ENCODE measurements around the gene TMEM37. TPM values are rescaled to one million over a fixed set of nuclear protein-coding genes. Genes with fewer than 3 reads are reported as not detected.

Gene TMEM37
- total RNA-seq, 1 experiment from 2014 or later: 2.3 TPM

DNA sequence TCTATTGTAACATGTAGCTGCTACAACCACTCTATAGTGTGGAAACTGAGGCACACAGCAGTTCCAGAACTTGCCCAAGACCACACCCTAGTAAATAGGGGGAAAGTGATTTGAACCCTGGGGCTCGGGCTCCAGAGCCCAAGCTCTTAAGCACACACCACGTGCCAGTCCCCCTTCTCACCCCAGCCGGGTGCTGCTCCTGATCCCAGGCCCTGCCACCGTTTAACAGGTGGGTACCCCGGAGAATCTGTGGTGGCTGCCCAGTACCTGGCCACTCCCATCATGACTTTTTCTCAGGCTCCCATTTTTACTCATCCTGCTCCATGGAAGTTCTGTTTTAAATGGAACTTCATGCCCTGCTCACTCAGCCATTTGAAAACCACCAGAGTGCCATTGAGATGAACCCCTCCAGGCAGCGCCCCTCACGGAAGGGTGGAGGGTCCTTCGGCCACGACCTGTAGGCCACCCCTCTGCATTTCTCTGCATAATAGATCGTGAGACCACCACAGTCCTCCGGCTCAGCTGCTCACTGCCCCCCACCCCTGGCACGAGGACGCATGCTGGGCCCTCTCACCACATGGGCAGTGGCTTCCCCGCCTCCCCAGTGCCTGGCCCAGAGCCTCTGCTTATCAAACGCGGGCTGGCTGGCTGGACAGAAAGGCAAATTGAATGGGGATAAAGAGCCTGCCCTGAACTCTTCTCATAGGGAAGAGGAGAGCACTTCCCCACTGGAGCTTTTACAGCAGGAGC, 42.1 kb downstream of the TMEM37 start:
- ATAC-seq (no peak), DNase-seq (ENCODE audit: low read depth, low spot score) (no peak)
- no peak overlapping the region for H3K27ac ChIP-seq (ENCODE audit: low read depth, low read length)
- H3K4me2 ChIP-seq (ENCODE audit: low read length): no peak overlapping the region
- BruUV-seq (replicated peaks): no TSS peak
- peaks cover 0 to 7% of the 10 kb centered on the region in 2 experiments; a peak in 2 of 4 replicates for H3K4me1 ChIP-seq (ENCODE audit: control insufficient read depth in 1 of 2, insufficient read depth in 2 of 2, low read length in 2 of 2)
- no peaks in the 10 kb centered on the region for H3K27me3 ChIP-seq (ENCODE audit: insufficient read depth, low read length)
- H3K9me2 ChIP-seq (ENCODE audit: insufficient read depth): no peaks in the 10 kb centered on the region
- no peaks in the 10 kb centered on the region for H3K36me3 ChIP-seq (ENCODE audit: control insufficient read depth in 1 of 2, insufficient read depth in 2 of 2, low read length in 2 of 2)
- ChIA-PET CTCF (no interaction called here), POLR2A (no interaction called here), RAD21 (ENCODE audit: low non-redundant PET in 1 of 2, low total read pairs in 2 of 2, uncharacterized antibody in 2 of 2, unreplicated experiment in 2 of 2) (no interaction called here)
- H2AFZ ChIP-seq (ENCODE audit: low read depth, low read length, poor library complexity, severe bottlenecking): no peak overlapping the region
- no peak overlapping the region for H3K9ac ChIP-seq (ENCODE audit: low read length)
- H3K4me3 ChIP-seq (replicated peaks in 1 of 2; ENCODE audit: low read depth in 1 of 2, low read length in 2 of 2): no peak overlapping the region
- no peaks in the 10 kb centered on the region for H4K20me1 ChIP-seq (ENCODE audit: insufficient read depth)
- TF ChIP-seq, protein P1, sequence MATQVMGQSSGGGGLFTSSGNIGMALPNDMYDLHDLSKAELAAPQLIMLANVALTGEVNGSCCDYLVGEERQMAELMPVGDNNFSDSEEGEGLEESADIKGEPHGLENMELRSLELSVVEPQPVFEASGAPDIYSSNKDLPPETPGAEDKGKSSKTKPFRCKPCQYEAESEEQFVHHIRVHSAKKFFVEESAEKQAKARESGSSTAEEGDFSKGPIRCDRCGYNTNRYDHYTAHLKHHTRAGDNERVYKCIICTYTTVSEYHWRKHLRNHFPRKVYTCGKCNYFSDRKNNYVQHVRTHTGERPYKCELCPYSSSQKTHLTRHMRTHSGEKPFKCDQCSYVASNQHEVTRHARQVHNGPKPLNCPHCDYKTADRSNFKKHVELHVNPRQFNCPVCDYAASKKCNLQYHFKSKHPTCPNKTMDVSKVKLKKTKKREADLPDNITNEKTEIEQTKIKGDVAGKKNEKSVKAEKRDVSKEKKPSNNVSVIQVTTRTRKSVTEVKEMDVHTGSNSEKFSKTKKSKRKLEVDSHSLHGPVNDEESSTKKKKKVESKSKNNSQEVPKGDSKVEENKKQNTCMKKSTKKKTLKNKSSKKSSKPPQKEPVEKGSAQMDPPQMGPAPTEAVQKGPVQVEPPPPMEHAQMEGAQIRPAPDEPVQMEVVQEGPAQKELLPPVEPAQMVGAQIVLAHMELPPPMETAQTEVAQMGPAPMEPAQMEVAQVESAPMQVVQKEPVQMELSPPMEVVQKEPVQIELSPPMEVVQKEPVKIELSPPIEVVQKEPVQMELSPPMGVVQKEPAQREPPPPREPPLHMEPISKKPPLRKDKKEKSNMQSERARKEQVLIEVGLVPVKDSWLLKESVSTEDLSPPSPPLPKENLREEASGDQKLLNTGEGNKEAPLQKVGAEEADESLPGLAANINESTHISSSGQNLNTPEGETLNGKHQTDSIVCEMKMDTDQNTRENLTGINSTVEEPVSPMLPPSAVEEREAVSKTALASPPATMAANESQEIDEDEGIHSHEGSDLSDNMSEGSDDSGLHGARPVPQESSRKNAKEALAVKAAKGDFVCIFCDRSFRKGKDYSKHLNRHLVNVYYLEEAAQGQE (IDR thresholded peaks at IDR 0.05; ENCODE audit: low read depth): no peak
- TF ChIP-seq POLR2A (IDR thresholded peaks at IDR 0.05; ENCODE audit: borderline replicate concordance, extremely low read depth, insufficient read depth, insufficient read length): no peak
- TF ChIP-seq POLR2AphosphoS5 (IDR thresholded peaks at IDR 0.05; ENCODE audit: low read depth, low read length): no peak
- TF ChIP-seq RAD21 (IDR thresholded peaks at IDR 0.05; ENCODE audit: low read depth): no peak
- TF ChIP-seq, protein P2, sequence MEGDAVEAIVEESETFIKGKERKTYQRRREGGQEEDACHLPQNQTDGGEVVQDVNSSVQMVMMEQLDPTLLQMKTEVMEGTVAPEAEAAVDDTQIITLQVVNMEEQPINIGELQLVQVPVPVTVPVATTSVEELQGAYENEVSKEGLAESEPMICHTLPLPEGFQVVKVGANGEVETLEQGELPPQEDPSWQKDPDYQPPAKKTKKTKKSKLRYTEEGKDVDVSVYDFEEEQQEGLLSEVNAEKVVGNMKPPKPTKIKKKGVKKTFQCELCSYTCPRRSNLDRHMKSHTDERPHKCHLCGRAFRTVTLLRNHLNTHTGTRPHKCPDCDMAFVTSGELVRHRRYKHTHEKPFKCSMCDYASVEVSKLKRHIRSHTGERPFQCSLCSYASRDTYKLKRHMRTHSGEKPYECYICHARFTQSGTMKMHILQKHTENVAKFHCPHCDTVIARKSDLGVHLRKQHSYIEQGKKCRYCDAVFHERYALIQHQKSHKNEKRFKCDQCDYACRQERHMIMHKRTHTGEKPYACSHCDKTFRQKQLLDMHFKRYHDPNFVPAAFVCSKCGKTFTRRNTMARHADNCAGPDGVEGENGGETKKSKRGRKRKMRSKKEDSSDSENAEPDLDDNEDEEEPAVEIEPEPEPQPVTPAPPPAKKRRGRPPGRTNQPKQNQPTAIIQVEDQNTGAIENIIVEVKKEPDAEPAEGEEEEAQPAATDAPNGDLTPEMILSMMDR (IDR thresholded peaks at IDR 0.05 in 2 of 3, conservative IDR thresholded peaks at IDR 0.05 in 1 of 3; ENCODE audit: borderline replicate concordance in 1 of 3, insufficient read depth in 1 of 3, low read depth in 2 of 3, low read length in 2 of 3): no peak
- TF ChIP-seq, protein P3, sequence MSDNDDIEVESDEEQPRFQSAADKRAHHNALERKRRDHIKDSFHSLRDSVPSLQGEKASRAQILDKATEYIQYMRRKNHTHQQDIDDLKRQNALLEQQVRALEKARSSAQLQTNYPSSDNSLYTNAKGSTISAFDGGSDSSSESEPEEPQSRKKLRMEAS (IDR thresholded peaks at IDR 0.05): no peak
- no peak for TF ChIP-seq EZH2phosphoT487 (IDR thresholded peaks at IDR 0.05; ENCODE audit: borderline replicate concordance)
- TF ChIP-seq, protein P4, sequence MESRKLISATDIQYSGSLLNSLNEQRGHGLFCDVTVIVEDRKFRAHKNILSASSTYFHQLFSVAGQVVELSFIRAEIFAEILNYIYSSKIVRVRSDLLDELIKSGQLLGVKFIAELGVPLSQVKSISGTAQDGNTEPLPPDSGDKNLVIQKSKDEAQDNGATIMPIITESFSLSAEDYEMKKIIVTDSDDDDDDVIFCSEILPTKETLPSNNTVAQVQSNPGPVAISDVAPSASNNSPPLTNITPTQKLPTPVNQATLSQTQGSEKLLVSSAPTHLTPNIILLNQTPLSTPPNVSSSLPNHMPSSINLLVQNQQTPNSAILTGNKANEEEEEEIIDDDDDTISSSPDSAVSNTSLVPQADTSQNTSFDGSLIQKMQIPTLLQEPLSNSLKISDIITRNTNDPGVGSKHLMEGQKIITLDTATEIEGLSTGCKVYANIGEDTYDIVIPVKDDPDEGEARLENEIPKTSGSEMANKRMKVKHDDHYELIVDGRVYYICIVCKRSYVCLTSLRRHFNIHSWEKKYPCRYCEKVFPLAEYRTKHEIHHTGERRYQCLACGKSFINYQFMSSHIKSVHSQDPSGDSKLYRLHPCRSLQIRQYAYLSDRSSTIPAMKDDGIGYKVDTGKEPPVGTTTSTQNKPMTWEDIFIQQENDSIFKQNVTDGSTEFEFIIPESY (IDR thresholded peaks at IDR 0.05; ENCODE audit: extremely low read depth, insufficient replicate concordance, low read length): no peak
- no peak for TF ChIP-seq TCF7L2 (IDR thresholded peaks at IDR 0.05; ENCODE audit: borderline replicate concordance, extremely low read depth, insufficient read depth, insufficient read length)
- intact Hi-C loops (cut with micrococcal nuclease): loop anchor here (10.0 kb wide), 1 partner anchor 179 kb away; no protein-coding TSS in a partner anchor
- no peaks in the 10 kb centered on the region for H3K9me3 ChIP-seq (ENCODE audit: control insufficient read depth in 1 of 2, insufficient read depth in 1 of 2, low read depth in 1 of 2, low read length in 2 of 2)
- H3K79me2 ChIP-seq (ENCODE audit: insufficient read depth, low read length): no peaks in the 10 kb centered on the region

Measured in HCT116 (cell line).